GM13976 (cell line): Measurements from ENCODE around the gene SLC11A2.
"Not testable (repeated sequence)": the region's sequence is repeated elsewhere in the genome, so short reads cannot be mapped to it uniquely, and the experiment has no call there.

ENCODE experiments used
- DNase-seq: peaks from one replicate; pipeline ENCODE4 v3.0.0; 2012; ENCODE audit warnings: low spot score
- CTCF ChIP-seq: IDR thresholded peaks from 2 replicates; pipeline ENCODE4 v1.5.1; 2012; ENCODE audit warnings: borderline replicate concordance, mild to moderate bottlenecking; ENCODE audit not compliant: insufficient read depth; ENCODE audit errors: extremely low read depth, missing control alignments, control extremely low read depth
- in situ Hi-C: fragments of 300-500 bp; cut with MboI; formaldehyde crosslinking; loops from one replicate; pipeline ENCODE4 v1.12.0; 2022; ENCODE audit warnings: low sequenced_read_pairs, mixed read lengths, inconsistent platforms; ENCODE audit not compliant: unreplicated experiment

SLC11A2 gene

GRCh38 chr12:50960130-50960529 is 66.1 kb downstream of the SLC11A2 start:
- in situ Hi-C loops: no loop called here
- DNase-seq: no peak
- TF ChIP-seq CTCF: no peak

GRCh38 chr12:50955697-50956096 is 70.5 kb downstream of the SLC11A2 start:
- TF ChIP-seq CTCF: no peak
- in situ Hi-C loops: no loop called here
- DNase-seq: no peak

- TF ChIP-seq CTCF: no peak
- in situ Hi-C loops: no loop called here
- no peak for DNase-seq
Measured at GRCh38 chr12:50955288-50955687, 70.9 kb downstream of the SLC11A2 start.

GRCh38 chr12:50954789-50955188 is 71.4 kb downstream of the SLC11A2 start:
- in situ Hi-C loops, DNase-seq: not testable (repeated sequence)

- no peak for DNase-seq
- no peak for TF ChIP-seq CTCF
- in situ Hi-C loops: no loop called here
Measured at GRCh38 chr12:50953047-50953446, 73.1 kb downstream of the SLC11A2 start.

- no peak for DNase-seq
- in situ Hi-C loops: no loop called here
- TF ChIP-seq CTCF: no peak
Measured at GRCh38 chr12:50952510-50952909, 73.7 kb downstream of the SLC11A2 start, which contains the start of gene HIGD1C. Gene HIGD1C, plus strand, starts transcription at chr12:50952544. Its CDS starts 1,455 bp downstream, at chr12:50953999.

GRCh38 chr12:50951112-50951511 is 75.1 kb downstream of the SLC11A2 start:
- in situ Hi-C loops: no loop called here
- TF ChIP-seq CTCF: no peak
- DNase-seq: no peak
